Heart left ventricle (tissue), 16 donors: ENCODE measurements around the gene NUP210. TPM values are rescaled to one million over a fixed set of nuclear protein-coding genes. Genes with fewer than 3 reads are reported as not detected.

ENCODE experiments used
- ATAC-seq, 4 donors: fragments of 200-7000 bp; cut with Tn5 transposase; one replicate each; pipeline ENCODE4 v1.9.1; 2020 to 2022; ENCODE audit warnings: moderate library complexity in 4 of 4, mild to moderate bottlenecking in 3 of 4, moderate number of reproducible peaks in 1 of 4
- DNase-seq, 5 donors: peaks; one replicate each; pipeline ENCODE4 v3.0.0-alpha.2; 2020
- H3K27ac ChIP-seq, 12 donors: fragments of 200-600 bp; sonication (generic) in 4 of 12; one replicate each; pipeline versions ENCODE4 v1.5.0 to v1.8.0; 2016 to 2022; ENCODE audit warnings: mild to moderate bottlenecking in 2 of 12
- H3K27me3 ChIP-seq, 9 donors: fragments of 200-600 bp; sonication (generic) in 2 of 9; one replicate each; pipeline versions ENCODE4 v1.5.1 to v1.8.0; 2016 to 2022; ENCODE audit warnings: mild to moderate bottlenecking in 3 of 9
- H3K36me3 ChIP-seq, 9 donors: fragments of 200-600 bp; sonication (generic) in 2 of 9; one replicate each; pipeline versions ENCODE4 v1.5.0 to v1.8.0; 2018 to 2022; ENCODE audit warnings: mild to moderate bottlenecking in 2 of 9
- H3K4me1 ChIP-seq, 12 donors: fragments of 200-600 bp; sonication (generic) in 4 of 12; one replicate each; pipeline versions ENCODE4 v1.5.0 to v1.8.0; 2016 to 2022; ENCODE audit warnings: mild to moderate bottlenecking in 3 of 12
- H3K4me3 ChIP-seq, 12 donors: fragments of 200-600 bp; sonication (generic) in 4 of 12; one replicate each; pipeline versions ENCODE4 v1.5.0 to v1.8.0; 2017 to 2022; ENCODE audit warnings: mild to moderate bottlenecking in 9 of 12, moderate library complexity in 4 of 12
- H3K9me3 ChIP-seq, 12 donors: fragments of 200-600 bp; sonication (generic) in 4 of 12; one replicate each; pipeline versions ENCODE4 v1.5.0 to v1.8.0; 2016 to 2022; ENCODE audit warnings: mild to moderate bottlenecking in 1 of 12
- CTCF ChIP-seq, 12 donors: fragments of 200-600 bp; sonication (generic) in 4 of 12; IDR thresholded peaks; one replicate each; pipeline versions ENCODE4 v1.5.0 to v1.8.0; 2018 to 2022; ENCODE audit warnings: antibody characterized with exemption in 12 of 12, mild to moderate bottlenecking in 5 of 12
- POLR2A ChIP-seq, 2 donors: fragments of 450-650 bp; IDR thresholded peaks; one replicate each; pipeline ENCODE4 v1.6.1; 2017; ENCODE audit warnings: antibody characterized with exemption in 2 of 2, mild to moderate bottlenecking in 2 of 2, moderate library complexity in 2 of 2
- WGBS, 4 donors: extraction: QIAGEN DNeasy Blood & Tissue Kit in 2 of 4; methylation state at CpG; one replicate each; pipeline versions ENCODE4 v1.1.5 to v1.1.7; 2013 to 2018; 5-methylcytosine and 5-hydroxymethylcytosine counted together
- intact Hi-C, 10 donors: fragments of 100-400 bp; cut with DNase I; formaldehyde crosslinking; loops; one replicate each; pipeline versions ENCODE4 v1.11.1 to v1.14.2; 2022
- polyA plus RNA-seq, 2 donors: library from polyadenylated mRNA; stranded (reverse); fragments of 200-250 nt; gene quantifications; one replicate each; pipeline ENCODE4 v1.2.3, GENCODE V29; 2013
- total RNA-seq, 9 donors: library from RNA; depleted of rRNA in 2 of 9; stranded (reverse); fragments of >200 nt in 2 of 9; fragmentation: NEBNext Ultra II Directional in 3 of 9; extraction: Animal tissue kit (Norgen Biotek cat#: 25700) in 3 of 9; gene quantifications; one replicate each; pipeline versions ENCODE4 v1.1.0 to v1.2.4, GENCODE V29; 2016 to 2023
- donor health status: ischemic (EF 13 %, LVEDD 7.1; RV severe dilation, severe dysfunction).
- donor health status: healthy with polysubstance abuse.
- donor health status: DM: no; HTN: yes; CAD: no.
- donor health status: DM: no; HTN: no; CAD: no.
- donor health status: ischemic (EF 25% LVEDD 6.9; RV normal size, moderate dysfunction).
- donor health status: ischemic (EF 25% LVEDD 5.7; RV mildly dilated, moderate dysfunction).
- donor health status: healthy.
- donor health status: DM: yes; HTN: yes; CAD: no.
- donor health status: ischemic (EF 35%, LVEDD 5.7; RV mildly dilated, moderate dysfunction).
- donor health status: nonischemic (EF 11% LVEDD 7.7; RV severe dilation, severe dysfunction).
- donor health status: DM: yes; HTN: yes; CAD: no.
- donor health status: PGD.
- donor health status: ischemic (EF 29% LVEDD 5.4; RV normal size, mild dysfunction).
- donor health status: nonischemic (EF 23%, LVEDD 6.1; RV moderate dilation, normal function).

The NUP210 gene
- total and polyA plus RNA-seq, 11 donors = 1.3 to 9.7 (median 2.6) TPM

GRCh38 chr3:13285007-13285567, 135.0 kb downstream of the NUP210 start:
- peaks cover 6 to 50% (median 31%) of the 10 kb centered on the region in 9 donors for H3K27me3 ChIP-seq
- WGBS, 4 donors = 91 to 96% (median 92%) methylated on average over 4 to 11 of the region's 11 CpGs
- intact Hi-C loops = loop anchor here in 4 of 10 donors (10.0 kb wide), 3 partner anchors 60 to 190 kb away; no protein-coding TSS in a partner anchor
- TF ChIP-seq CTCF (IDR thresholded peaks at IDR 0.05) (no peak), POLR2A (IDR thresholded peaks at IDR 0.05) (no peak)
- H3K27ac ChIP-seq = no peak overlapping the region
- H3K4me1 ChIP-seq = peaks cover 0 to 23% (median 9%) of the 10 kb centered on the region in 12 donors
- H3K9me3 ChIP-seq = peaks cover 0 to 19% (median 7%) of the 10 kb centered on the region in 12 donors
- DNase-seq (peak in 1 of 5 donors; percentile 14), ATAC-seq (no peak)
- H3K36me3 ChIP-seq = no peaks in the 10 kb centered on the region
- no peak overlapping the region for H3K4me3 ChIP-seq

- Histone ChIP-seq H3K36me3 (no peaks in the 10 kb centered on the region), H3K9me3 (peaks cover 0 to 19% (median 7%) of the 10 kb centered on the region in 12 donors), H3K27ac (peak overlapping the region in 1 of 12 donors; percentile 25), H3K4me1 (peaks cover 0 to 23% (median 9%) of the 10 kb centered on the region in 12 donors), H3K4me3 (peak overlapping the region in 1 of 12 donors; percentile 37), H3K27me3 (peaks cover 6 to 50% (median 31%) of the 10 kb centered on the region in 9 donors)
- intact Hi-C loops = loop anchor here in 8 of 10 donors (2.0 to 10.0 kb wide), 5 partner anchors 59 to 192 kb away; no protein-coding TSS in a partner anchor
- no peak for ATAC-seq
- no peak for DNase-seq
- TF ChIP-seq POLR2A (IDR thresholded peaks at IDR 0.05) (no peak), CTCF (IDR thresholded peaks at IDR 0.05) (no peak)
- 96 to 100% (median 99%) methylated on average over 1 of the region's 1 CpG for WGBS, 4 donors
Observed at GRCh38 chr3:13283877-13284264, 136.3 kb downstream of the NUP210 start.

- ATAC-seq = peak in 2 of 4 donors; percentile 27 to 50
- H3K4me3 ChIP-seq = peak overlapping the region in 11 of 12 donors; percentile 50 to 80 (median 66)
- H3K36me3 ChIP-seq = no peaks in the 10 kb centered on the region
- peak in 1 of 5 donors; percentile 41 for DNase-seq
- TF ChIP-seq POLR2A (IDR thresholded peaks at IDR 0.05) (no peak), CTCF (IDR thresholded peaks at IDR 0.05) (peak in 11 of 12 donors; percentile 15 to 55 (median 35))
- H3K9me3 ChIP-seq = peaks cover 0 to 19% (median 7%) of the 10 kb centered on the region in 12 donors
- H3K4me1 ChIP-seq = peaks cover 0 to 23% (median 9%) of the 10 kb centered on the region in 12 donors
- intact Hi-C loops = loop anchor here in 8 of 10 donors (2.0 to 10.0 kb wide), 5 partner anchors 58 to 191 kb away; no protein-coding TSS in a partner anchor
- peaks cover 6 to 50% (median 31%) of the 10 kb centered on the region in 9 donors for H3K27me3 ChIP-seq
- peak overlapping the region in 6 of 12 donors; percentile 25 to 90 (median 82) for H3K27ac ChIP-seq
- WGBS, 4 donors = 3 to 19% (median 4%) methylated on average over 15 to 93 of the region's 93 CpGs
Observed at GRCh38 chr3:13282986-13283876, 136.9 kb downstream of the NUP210 start.
